Measurements from ENCODE around the gene NPS. TPM values are rescaled to one million over a fixed set of nuclear protein-coding genes. Genes with fewer than 3 reads are reported as not detected.

The NPS gene
- total RNA-seq, 3 donors from 2014 or later (not counting 1 experiment from before 2014, with no cell fraction given) = not detected

DNA sequence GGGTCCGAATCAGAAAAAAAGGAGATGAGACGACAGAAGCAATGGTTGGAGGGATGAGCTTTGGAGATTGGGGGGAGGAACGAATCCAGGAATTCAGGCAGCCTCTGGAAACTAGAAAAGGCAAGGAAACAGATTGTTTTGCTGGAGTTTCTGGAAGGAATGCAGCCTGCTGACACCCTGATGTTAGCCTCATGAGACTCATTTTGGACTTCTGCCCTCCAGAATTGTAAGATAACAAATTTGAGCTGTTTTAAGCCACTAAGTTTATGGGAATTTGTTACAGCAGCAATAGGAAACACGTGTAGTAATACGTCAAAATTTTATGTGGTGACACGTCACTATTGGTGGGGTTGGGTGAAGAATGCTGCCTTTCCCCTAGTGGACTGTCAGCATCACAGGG lies 25.6 kb upstream of the NPS start:
- no peaks in the 10 kb centered on the region for H3K27me3 ChIP-seq (ENCODE audit: control insufficient read depth, insufficient read depth, low read length)
- TF ChIP-seq, protein P1, sequence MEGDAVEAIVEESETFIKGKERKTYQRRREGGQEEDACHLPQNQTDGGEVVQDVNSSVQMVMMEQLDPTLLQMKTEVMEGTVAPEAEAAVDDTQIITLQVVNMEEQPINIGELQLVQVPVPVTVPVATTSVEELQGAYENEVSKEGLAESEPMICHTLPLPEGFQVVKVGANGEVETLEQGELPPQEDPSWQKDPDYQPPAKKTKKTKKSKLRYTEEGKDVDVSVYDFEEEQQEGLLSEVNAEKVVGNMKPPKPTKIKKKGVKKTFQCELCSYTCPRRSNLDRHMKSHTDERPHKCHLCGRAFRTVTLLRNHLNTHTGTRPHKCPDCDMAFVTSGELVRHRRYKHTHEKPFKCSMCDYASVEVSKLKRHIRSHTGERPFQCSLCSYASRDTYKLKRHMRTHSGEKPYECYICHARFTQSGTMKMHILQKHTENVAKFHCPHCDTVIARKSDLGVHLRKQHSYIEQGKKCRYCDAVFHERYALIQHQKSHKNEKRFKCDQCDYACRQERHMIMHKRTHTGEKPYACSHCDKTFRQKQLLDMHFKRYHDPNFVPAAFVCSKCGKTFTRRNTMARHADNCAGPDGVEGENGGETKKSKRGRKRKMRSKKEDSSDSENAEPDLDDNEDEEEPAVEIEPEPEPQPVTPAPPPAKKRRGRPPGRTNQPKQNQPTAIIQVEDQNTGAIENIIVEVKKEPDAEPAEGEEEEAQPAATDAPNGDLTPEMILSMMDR (IDR thresholded peaks at IDR 0.05) = no peak
- H3K27ac ChIP-seq (ENCODE audit: low read length) = no peak overlapping the region
- Mint-ChIP-seq H3K27ac (no peak overlapping the region), H3K36me3 (no peaks in the 10 kb centered on the region), H3K4me3 (no peak overlapping the region), H3K9me3 (no peaks in the 10 kb centered on the region), H3K4me1 (no peaks in the 10 kb centered on the region), H3K27me3 (ENCODE audit: low read depth in 2 of 2) (peaks cover 4 to 39% of the 10 kb centered on the region in 2 donors)
- H3K4me1 ChIP-seq (ENCODE audit: control insufficient read depth, insufficient read depth, low read length) = no peaks in the 10 kb centered on the region
- no peaks in the 10 kb centered on the region for H3K9me3 ChIP-seq (ENCODE audit: control insufficient read depth, insufficient read depth, low read length)
- ATAC-seq (no peak), DNase-seq (no peak)
- intact Hi-C loops (cut with micrococcal nuclease) = no loop called here
- 78% methylated on average over 6 of the region's 6 CpGs for WGBS (ENCODE audit: insufficient coverage)
- no peaks in the 10 kb centered on the region for H3K36me3 ChIP-seq (ENCODE audit: control insufficient read depth, insufficient read depth, low read length)
- H3K4me3 ChIP-seq (ENCODE audit: low read length) = no peak overlapping the region

DNA sequence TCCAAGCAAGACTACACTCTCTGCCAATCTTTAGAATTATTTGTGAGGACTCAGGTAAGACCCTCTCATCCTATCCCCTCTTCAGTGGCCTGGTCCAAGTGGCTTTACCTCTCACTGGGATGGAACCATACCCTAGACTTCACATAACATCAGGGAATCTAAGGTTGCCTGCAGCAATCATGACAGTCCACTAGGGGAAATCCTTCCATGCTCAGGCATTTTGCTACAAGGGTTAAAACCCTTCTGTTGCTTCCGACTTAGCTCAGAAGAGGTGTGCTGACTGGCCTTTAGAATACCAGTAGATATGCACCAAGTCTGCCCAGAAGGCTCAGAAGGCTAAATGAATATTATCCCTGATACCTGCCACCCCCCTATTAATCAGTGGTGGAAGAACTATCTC lies 24.9 kb upstream of the NPS start:
- Histone ChIP-seq H3K4me1 (ENCODE audit: control insufficient read depth, insufficient read depth, low read length) (no peaks in the 10 kb centered on the region), H3K9me3 (ENCODE audit: control insufficient read depth, insufficient read depth, low read length) (no peaks in the 10 kb centered on the region), H3K36me3 (ENCODE audit: control insufficient read depth, insufficient read depth, low read length) (no peaks in the 10 kb centered on the region), H3K27me3 (ENCODE audit: control insufficient read depth, insufficient read depth, low read length) (no peaks in the 10 kb centered on the region), H3K27ac (ENCODE audit: low read length) (no peak overlapping the region), H3K4me3 (ENCODE audit: low read length) (no peak overlapping the region)
- no peak overlapping the region for H3K4me3 Mint-ChIP-seq
- TF ChIP-seq, protein P1 (IDR thresholded peaks at IDR 0.05) = no peak
- intact Hi-C loops (cut with micrococcal nuclease) = no loop called here
- H3K27ac Mint-ChIP-seq = no peak overlapping the region
- ATAC-seq = no peak
- H3K36me3 Mint-ChIP-seq = no peaks in the 10 kb centered on the region
- 53% methylated on average over 1 of the region's 1 CpG for WGBS (ENCODE audit: insufficient coverage)
- H3K27me3 Mint-ChIP-seq (ENCODE audit: low read depth in 2 of 2) = peaks cover 4 to 44% of the 10 kb centered on the region in 2 donors
- no peaks in the 10 kb centered on the region for H3K9me3 Mint-ChIP-seq
- DNase-seq = no peak
- no peaks in the 10 kb centered on the region for H3K4me1 Mint-ChIP-seq

DNA sequence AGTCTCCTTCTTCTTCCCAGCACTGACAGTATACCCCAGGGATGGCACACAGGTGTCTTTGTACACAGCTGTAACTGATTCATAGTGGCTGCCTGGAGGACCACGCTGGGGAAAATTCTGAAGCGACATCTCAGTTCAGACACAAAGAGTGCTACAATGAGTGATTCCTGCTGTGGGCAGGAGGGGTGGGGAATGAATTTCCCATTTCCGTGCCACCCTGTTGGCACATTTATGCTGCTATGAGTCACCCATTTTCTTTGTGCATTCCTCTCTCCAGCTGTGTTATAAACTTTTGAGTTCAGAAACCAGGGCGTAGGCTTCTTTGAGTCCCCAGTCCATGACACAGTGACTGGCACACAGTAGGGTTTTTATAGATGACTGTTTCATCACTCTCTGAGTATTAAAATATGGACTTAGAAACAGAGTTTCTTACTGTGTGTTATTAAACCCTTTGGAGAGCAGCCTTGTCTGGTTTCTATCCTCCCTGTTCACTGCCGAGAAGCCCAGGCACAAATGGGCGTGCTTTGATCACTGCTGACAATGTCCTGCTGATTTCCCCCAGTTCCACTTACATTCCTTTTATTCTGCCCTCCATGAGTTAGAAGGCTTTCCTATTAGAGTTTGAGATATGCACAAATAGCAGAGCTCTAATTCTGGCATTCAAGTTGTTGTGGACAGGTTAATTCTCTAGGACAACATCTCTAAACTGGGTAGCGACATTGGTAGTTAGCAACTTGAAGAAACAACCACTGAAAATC lies 24.0 kb upstream of the NPS start:
- H3K36me3 ChIP-seq (ENCODE audit: control insufficient read depth, insufficient read depth, low read length) = no peaks in the 10 kb centered on the region
- DNase-seq (no peak), ATAC-seq (no peak)
- H3K27ac ChIP-seq (ENCODE audit: low read length) = no peak overlapping the region
- no peaks in the 10 kb centered on the region for H3K9me3 ChIP-seq (ENCODE audit: control insufficient read depth, insufficient read depth, low read length)
- 88% methylated on average over 6 of the region's 7 CpGs for WGBS (ENCODE audit: insufficient coverage)
- H3K4me3 ChIP-seq (ENCODE audit: low read length) = no peak overlapping the region
- H3K27me3 ChIP-seq (ENCODE audit: control insufficient read depth, insufficient read depth, low read length) = no peaks in the 10 kb centered on the region
- H3K36me3 Mint-ChIP-seq = no peaks in the 10 kb centered on the region
- no peaks in the 10 kb centered on the region for H3K4me1 Mint-ChIP-seq
- H3K4me1 ChIP-seq (ENCODE audit: control insufficient read depth, insufficient read depth, low read length) = no peaks in the 10 kb centered on the region
- no peak overlapping the region for H3K4me3 Mint-ChIP-seq
- H3K9me3 Mint-ChIP-seq = no peaks in the 10 kb centered on the region
- H3K27ac Mint-ChIP-seq = no peak overlapping the region
- TF ChIP-seq, protein P1 (IDR thresholded peaks at IDR 0.05) = no peak
- H3K27me3 Mint-ChIP-seq (ENCODE audit: low read depth in 2 of 2) = peaks cover 4 to 39% of the 10 kb centered on the region in 2 donors
- intact Hi-C loops (cut with micrococcal nuclease) = no loop called here

DNA sequence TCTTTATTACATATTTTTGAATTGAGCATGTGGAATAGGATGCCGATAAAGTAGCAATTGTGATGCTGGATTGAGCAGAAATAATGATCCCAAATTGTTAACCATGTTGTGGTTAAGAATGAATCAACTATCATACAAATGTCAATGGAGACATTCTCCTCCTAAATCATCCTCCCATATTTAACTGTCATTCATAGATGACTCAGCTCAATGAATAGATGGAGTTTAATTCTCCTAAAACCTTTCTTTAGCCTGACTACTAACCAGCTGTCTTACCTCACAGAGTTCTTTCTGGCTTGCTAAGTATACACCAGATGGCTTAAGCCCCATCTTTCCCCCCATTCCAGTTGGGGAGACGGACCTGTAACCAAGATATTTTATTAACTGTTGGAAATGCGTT lies 23.4 kb upstream of the NPS start:
- H3K27me3 ChIP-seq (ENCODE audit: control insufficient read depth, insufficient read depth, low read length) = no peaks in the 10 kb centered on the region
- H3K36me3 Mint-ChIP-seq = no peaks in the 10 kb centered on the region
- peaks cover 4 to 34% of the 10 kb centered on the region in 2 donors for H3K27me3 Mint-ChIP-seq (ENCODE audit: low read depth in 2 of 2)
- H3K4me3 Mint-ChIP-seq = no peak overlapping the region
- H3K4me1 Mint-ChIP-seq = no peaks in the 10 kb centered on the region
- H3K27ac Mint-ChIP-seq = no peak overlapping the region
- WGBS (ENCODE audit: insufficient coverage) = 73% methylated on average over 1 of the region's 3 CpGs
- TF ChIP-seq, protein P1 (IDR thresholded peaks at IDR 0.05) = no peak
- H3K4me1 ChIP-seq (ENCODE audit: control insufficient read depth, insufficient read depth, low read length) = no peaks in the 10 kb centered on the region
- no peaks in the 10 kb centered on the region for H3K9me3 Mint-ChIP-seq
- no peaks in the 10 kb centered on the region for H3K36me3 ChIP-seq (ENCODE audit: control insufficient read depth, insufficient read depth, low read length)
- H3K9me3 ChIP-seq (ENCODE audit: control insufficient read depth, insufficient read depth, low read length) = no peaks in the 10 kb centered on the region
- H3K27ac ChIP-seq (ENCODE audit: low read length) = no peak overlapping the region
- ATAC-seq (no peak), DNase-seq (no peak)
- no peak overlapping the region for H3K4me3 ChIP-seq (ENCODE audit: low read length)
- intact Hi-C loops (cut with micrococcal nuclease) = no loop called here

Data from natural killer cell (primary cell).